ENCODE measurements around the gene TMIE.

- TF ChIP-seq POLR2A (IDR thresholded peaks at IDR 0.05) = no peak
- TF ChIP-seq, protein P1, sequence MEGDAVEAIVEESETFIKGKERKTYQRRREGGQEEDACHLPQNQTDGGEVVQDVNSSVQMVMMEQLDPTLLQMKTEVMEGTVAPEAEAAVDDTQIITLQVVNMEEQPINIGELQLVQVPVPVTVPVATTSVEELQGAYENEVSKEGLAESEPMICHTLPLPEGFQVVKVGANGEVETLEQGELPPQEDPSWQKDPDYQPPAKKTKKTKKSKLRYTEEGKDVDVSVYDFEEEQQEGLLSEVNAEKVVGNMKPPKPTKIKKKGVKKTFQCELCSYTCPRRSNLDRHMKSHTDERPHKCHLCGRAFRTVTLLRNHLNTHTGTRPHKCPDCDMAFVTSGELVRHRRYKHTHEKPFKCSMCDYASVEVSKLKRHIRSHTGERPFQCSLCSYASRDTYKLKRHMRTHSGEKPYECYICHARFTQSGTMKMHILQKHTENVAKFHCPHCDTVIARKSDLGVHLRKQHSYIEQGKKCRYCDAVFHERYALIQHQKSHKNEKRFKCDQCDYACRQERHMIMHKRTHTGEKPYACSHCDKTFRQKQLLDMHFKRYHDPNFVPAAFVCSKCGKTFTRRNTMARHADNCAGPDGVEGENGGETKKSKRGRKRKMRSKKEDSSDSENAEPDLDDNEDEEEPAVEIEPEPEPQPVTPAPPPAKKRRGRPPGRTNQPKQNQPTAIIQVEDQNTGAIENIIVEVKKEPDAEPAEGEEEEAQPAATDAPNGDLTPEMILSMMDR (IDR thresholded peaks at IDR 0.05) = no peak
Measured at GRCh38 chr3:46672349-46672695, 28.9 kb upstream of the TMIE start.

All from uterus (tissue), 2 donors.